Activated CD4-positive, alpha-beta T cell treated with anti-CD3 and anti-CD28 coated beads, Interleukin-2, amount 10 ng/mL, durations not matched to agents 7 days and 5 days (primary cell): Measurements from ENCODE around the gene HOXB6. TPM values are rescaled to one million over a fixed set of nuclear protein-coding genes. Genes with fewer than 3 reads are reported as not detected.
A peak's percentile ranks its signal among the peaks of the same experiment; 100 is the strongest.

Experiments
- CTCF ChIA-PET: fragments of 350-600 bp; sonication (Branson Sonifier 250); formaldehyde crosslinking; loops from one replicate; lab custom pipeline; 2021; ENCODE audit warnings: antibody characterized with exemption; lab: Charles Lee
- POLR2A ChIA-PET: fragments of 350-600 bp; sonication (Branson Sonifier 250); formaldehyde crosslinking; loops from one replicate; lab custom pipeline; 2021; ENCODE audit warnings: antibody characterized with exemption; lab: Charles Lee
- DNase-seq: peaks from one replicate; pipeline ENCODE4 v3.0.0-alpha.2; 2020
- H3K27ac Mint-ChIP-seq: one replicate; pipeline ENCODE4 v1.8.0; 2021; ENCODE audit warnings: mild to moderate bottlenecking, moderate library complexity, mixed read lengths
- H3K27me3 Mint-ChIP-seq: one replicate; pipeline ENCODE4 v1.8.0; 2021; ENCODE audit warnings: mixed read lengths
- H3K36me3 Mint-ChIP-seq: one replicate; pipeline ENCODE4 v1.8.0; 2021; ENCODE audit warnings: low read depth, mixed read lengths
- H3K4me1 Mint-ChIP-seq: one replicate; pipeline ENCODE4 v1.8.0; 2021; ENCODE audit warnings: mixed read lengths
- H3K4me3 Mint-ChIP-seq: one replicate; pipeline ENCODE4 v1.8.0; 2021; ENCODE audit warnings: mild to moderate bottlenecking, moderate library complexity, mixed read lengths
- H3K9me3 Mint-ChIP-seq: one replicate; pipeline ENCODE4 v1.8.0; 2021; ENCODE audit warnings: mixed read lengths
- total RNA-seq, 2 experiments: library from RNA; stranded (reverse); gene quantifications; one replicate each; pipeline ENCODE4 v1.2.3, GENCODE V29; 2021

The HOXB6 gene
- total RNA-seq, 2 experiments from 2014 or later = not detected

DNA sequence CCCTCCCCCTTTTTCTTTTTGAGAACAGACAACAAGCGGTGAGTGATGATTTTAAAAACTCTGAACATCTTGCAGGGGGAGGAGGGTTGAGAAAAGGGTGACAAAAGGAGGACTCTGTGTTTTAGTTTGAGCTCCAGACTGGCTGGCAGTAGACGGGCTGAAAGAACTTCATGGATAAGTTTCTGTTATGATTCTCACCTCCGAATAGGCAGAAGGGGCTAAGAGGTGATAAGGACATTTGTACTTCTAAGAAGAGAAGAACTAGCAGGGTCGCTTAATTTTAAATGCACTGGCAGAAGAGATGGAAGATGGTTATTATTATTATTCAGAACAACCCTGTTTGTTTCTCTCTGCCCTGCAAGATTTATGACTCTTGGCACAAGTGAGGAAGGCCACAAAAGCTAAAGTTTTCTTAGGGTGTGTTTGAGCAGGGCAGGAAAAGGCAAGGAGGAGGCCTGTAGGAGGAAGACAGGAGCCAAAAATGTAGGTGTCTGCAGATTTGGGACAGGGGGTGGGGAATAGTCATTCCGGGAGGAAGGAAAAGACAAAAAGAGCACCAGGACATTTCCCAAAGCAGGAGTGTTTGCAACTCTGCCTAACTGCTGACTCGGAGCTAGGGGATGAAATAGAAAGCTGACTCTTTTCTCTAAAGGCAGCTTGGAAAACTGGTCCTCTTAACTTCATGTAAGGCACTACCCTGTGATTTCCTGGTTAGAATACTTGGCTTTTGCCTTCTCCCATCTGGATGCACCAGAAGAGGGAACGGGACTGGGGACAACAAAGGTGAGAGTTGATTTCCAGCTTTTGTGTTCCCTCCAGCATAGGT lies 48.0 kb downstream of the HOXB6 start:
- POLR2A ChIA-PET = no interaction called here
- no peaks in the 10 kb centered on the region for H3K36me3 Mint-ChIP-seq
- CTCF ChIA-PET = interaction anchor here (0.6 to 1.7 kb wide), 5 partner anchors 8 to 205 kb away, joined by 3 to 5 read pairs (median 3); no protein-coding TSS in a partner anchor
- no peak overlapping the region for H3K4me3 Mint-ChIP-seq
- no peak overlapping the region for H3K27ac Mint-ChIP-seq
- peaks cover 6% of the 10 kb centered on the region for H3K4me1 Mint-ChIP-seq
- peaks cover 53% of the 10 kb centered on the region for H3K27me3 Mint-ChIP-seq
- DNase-seq = no peak
- no peaks in the 10 kb centered on the region for H3K9me3 Mint-ChIP-seq

- Mint-ChIP-seq H3K36me3 (no peaks in the 10 kb centered on the region), H3K9me3 (no peaks in the 10 kb centered on the region), H3K4me1 (peaks cover 3% of the 10 kb centered on the region), H3K4me3 (no peak overlapping the region), H3K27me3 (peaks cover 53% of the 10 kb centered on the region), H3K27ac (no peak overlapping the region)
- ChIA-PET POLR2A (no interaction called here), CTCF (interaction anchor here (0.6 to 1.7 kb wide), 6 partner anchors 27 to 205 kb away, joined by 3 to 5 read pairs (median 4); no protein-coding TSS in a partner anchor)
- no peak for DNase-seq
Observed at GRCh38 chr17:48556229-48556575, 48.6 kb downstream of the HOXB6 start.

DNA sequence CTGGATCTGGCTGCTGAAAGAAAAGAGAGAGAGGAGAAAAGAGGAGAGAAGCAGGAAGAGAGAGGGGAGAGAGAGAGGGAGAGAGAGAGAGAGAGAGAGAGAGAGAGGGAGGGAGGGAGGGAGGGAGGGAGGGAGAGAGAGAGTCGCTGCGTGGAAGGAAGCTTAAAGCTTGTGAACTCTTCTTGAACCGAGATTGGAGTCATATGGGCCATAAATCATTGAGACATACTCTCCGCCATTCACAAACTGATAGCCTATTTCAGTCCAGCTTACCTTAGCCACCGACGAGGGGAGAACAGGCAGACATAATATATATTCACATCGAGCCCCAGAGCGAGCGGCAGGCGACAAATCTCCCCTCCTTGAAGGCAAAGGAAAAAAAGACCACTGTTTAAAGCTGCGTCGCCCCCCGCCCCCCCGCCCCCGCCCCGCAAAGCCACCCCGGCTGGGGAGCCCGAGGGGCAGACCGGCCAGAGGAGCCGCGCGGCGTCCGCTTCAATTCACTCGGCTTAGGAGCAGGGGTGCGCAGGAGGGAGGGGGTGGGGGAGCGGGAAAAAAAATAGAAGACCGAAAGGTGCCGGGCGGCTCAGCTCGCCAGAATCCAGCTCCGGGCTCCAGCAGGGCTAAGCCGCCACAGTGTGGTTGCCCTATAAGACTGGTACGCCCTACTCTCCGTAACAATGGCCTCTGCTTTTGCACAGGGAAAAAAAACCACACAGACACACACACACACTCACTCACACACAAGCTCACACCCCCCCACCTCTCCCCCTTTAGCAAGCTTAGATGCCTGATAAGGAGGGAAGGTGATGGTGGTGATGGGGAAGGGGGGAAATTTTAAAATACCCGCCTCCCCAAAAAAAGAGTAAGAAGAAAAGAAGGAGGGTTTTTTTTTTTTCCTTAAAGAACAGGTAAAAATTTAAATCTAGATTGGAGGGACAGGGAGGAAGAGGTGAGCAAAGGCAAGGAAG lies 49.2 kb downstream of the HOXB6 start:
- POLR2A ChIA-PET = interaction anchor here (0.6 kb wide), 1 partner anchor 11 kb away, joined by 3 read pairs; no protein-coding TSS in a partner anchor
- Mint-ChIP-seq H3K4me1 (peaks cover 3% of the 10 kb centered on the region), H3K27me3 (peaks cover 53% of the 10 kb centered on the region), H3K9me3 (no peaks in the 10 kb centered on the region), H3K27ac (peak overlapping the region; percentile 5), H3K36me3 (no peaks in the 10 kb centered on the region), H3K4me3 (peak overlapping the region; percentile 50)
- CTCF ChIA-PET = interaction anchor here (0.6 to 1.7 kb wide), 5 partner anchors 9 to 204 kb away, joined by 3 to 8 read pairs (median 4); no protein-coding TSS in a partner anchor
- no peak for DNase-seq

- H3K9me3 Mint-ChIP-seq = no peaks in the 10 kb centered on the region
- CTCF ChIA-PET = interaction anchor here (1.1 to 1.7 kb wide), 2 partner anchors 8 to 28 kb away, joined by 5 to 8 read pairs; no protein-coding TSS in a partner anchor
- POLR2A ChIA-PET = interaction anchor here (0.6 kb wide), 1 partner anchor 10 kb away, joined by 3 read pairs; no protein-coding TSS in a partner anchor
Observed at GRCh38 chr17:48554412-48555257, 50.2 kb downstream of the HOXB6 start.

GRCh38 chr17:48553826-48554225 lies 51.0 kb downstream of the HOXB6 start:
- no peaks in the 10 kb centered on the region for H3K36me3 Mint-ChIP-seq
- ChIA-PET CTCF (no interaction called here), POLR2A (no interaction called here)
- H3K9me3 Mint-ChIP-seq = no peaks in the 10 kb centered on the region
- no peak overlapping the region for H3K4me3 Mint-ChIP-seq
- H3K4me1 Mint-ChIP-seq = peaks cover 3% of the 10 kb centered on the region
- DNase-seq = no peak
- H3K27me3 Mint-ChIP-seq = peaks cover 53% of the 10 kb centered on the region
- H3K27ac Mint-ChIP-seq = no peak overlapping the region

More at GRCh38 chr17:48554412-48555257, 50.2 kb downstream of the HOXB6 start:
- DNase-seq = no peak
- Mint-ChIP-seq H3K27me3 (peaks cover 53% of the 10 kb centered on the region), H3K27ac (peak overlapping the region; percentile 5), H3K4me1 (peaks cover 3% of the 10 kb centered on the region), H3K36me3 (no peaks in the 10 kb centered on the region), H3K4me3 (no peak overlapping the region)

- H3K27ac Mint-ChIP-seq = no peak overlapping the region
- no peaks in the 10 kb centered on the region for H3K9me3 Mint-ChIP-seq
- POLR2A ChIA-PET = no interaction called here
- CTCF ChIA-PET = interaction anchor here (0.6 kb wide), 1 partner anchor 68 kb away, joined by 3 read pairs; no protein-coding TSS in a partner anchor
- peaks cover 49% of the 10 kb centered on the region for H3K27me3 Mint-ChIP-seq
- H3K36me3 Mint-ChIP-seq = no peaks in the 10 kb centered on the region
- H3K4me1 Mint-ChIP-seq = peaks cover 8% of the 10 kb centered on the region
- no peak for DNase-seq
- H3K4me3 Mint-ChIP-seq = no peak overlapping the region
Observed at GRCh38 chr17:48553190-48553547, 51.6 kb downstream of the HOXB6 start.

DNA sequence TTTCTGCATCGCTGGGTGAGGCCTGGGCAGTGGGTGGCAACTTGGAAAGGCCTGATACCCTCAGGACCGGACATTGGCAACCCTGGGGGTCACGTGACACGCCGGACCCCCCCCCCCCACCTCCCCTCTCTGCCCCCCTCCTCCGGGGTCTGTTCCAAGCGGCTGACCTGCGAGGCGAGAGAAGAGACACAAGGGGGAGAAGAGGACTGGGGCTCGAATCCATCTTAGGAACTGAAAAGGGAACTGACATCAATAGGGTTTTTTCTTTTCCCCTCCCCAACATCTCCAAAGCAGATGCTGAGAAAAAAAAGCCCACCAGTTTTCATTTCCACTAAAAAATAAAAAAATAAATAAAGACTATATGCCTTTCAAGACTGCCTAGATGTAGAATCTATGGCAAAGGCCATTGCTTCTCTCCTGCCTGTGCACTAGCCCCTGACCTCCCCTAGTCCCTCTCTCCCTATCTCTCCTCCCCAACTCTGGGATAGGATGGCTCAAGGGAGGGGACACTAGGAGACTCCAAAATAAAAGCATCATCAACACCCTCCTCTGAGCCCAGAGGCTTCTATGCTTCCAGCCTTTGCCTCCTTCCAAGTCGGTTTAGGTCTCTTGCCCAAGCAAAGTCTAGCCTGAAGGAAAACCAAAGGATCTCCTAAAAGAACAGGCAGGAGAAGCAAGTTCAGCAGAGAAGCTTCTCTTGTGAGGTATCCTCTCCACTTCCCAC lies 52.2 kb downstream of the HOXB6 start:
- CTCF ChIA-PET = interaction anchor here (0.6 kb wide), 1 partner anchor 68 kb away, joined by 3 read pairs; no protein-coding TSS in a partner anchor
- POLR2A ChIA-PET = no interaction called here
- no peak overlapping the region for H3K27ac Mint-ChIP-seq
- DNase-seq = no peak
- H3K9me3 Mint-ChIP-seq = no peaks in the 10 kb centered on the region
- peaks cover 14% of the 10 kb centered on the region for H3K4me1 Mint-ChIP-seq
- H3K4me3 Mint-ChIP-seq = no peak overlapping the region
- H3K36me3 Mint-ChIP-seq = no peaks in the 10 kb centered on the region
- H3K27me3 Mint-ChIP-seq = peaks cover 47% of the 10 kb centered on the region

DNA sequence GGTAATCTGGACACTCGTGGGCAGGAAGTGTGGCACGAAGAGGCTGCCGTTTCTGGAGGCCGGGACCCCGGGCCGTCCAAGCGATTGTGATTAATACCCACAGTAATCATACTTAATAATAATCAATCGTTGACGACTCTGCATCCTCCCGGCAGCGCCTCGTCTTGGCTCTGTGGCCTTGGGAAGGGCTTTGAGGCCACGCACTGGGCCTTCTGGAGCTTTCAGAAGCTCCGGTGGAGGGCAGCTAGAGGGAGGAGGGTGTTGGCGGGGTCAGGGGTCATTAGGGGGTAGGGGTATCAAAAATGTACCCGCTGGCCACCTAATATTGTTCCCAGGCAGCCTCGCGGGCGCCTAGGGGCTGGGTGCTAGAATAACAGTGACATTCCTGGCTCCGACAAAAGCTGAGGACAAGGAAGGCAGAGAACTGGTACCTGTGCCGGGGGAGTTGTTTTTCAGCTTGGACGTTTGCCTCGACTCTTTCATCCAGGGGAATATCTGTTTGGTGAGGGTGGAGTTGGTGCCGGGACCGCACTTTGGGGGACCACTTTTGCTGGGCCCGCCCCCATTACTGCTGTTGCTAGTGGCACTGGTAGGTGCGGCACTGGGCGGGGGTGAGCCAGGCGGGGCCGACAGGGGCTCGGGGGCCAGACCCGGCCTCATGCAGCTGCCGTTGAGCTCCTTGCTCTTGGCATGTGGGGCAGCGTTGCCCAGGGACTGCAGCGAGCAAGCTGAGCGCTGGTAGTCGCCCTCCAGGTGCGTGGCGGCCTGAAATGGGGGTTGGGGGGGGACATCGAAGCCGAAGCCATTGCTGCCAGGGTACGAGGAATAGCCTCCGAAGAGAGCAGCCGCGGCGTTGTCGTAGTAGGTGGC lies 53.0 kb downstream of the HOXB6 start:
- Mint-ChIP-seq H3K36me3 (no peaks in the 10 kb centered on the region), H3K4me1 (peaks cover 19% of the 10 kb centered on the region)

GRCh38 chr17:48551214-48551555 lies 53.6 kb downstream of the HOXB6 start:
- Mint-ChIP-seq H3K36me3 (no peaks in the 10 kb centered on the region), H3K4me1 (peaks cover 22% of the 10 kb centered on the region), H3K4me3 (no peak overlapping the region), H3K27me3 (peaks cover 47% of the 10 kb centered on the region), H3K9me3 (no peaks in the 10 kb centered on the region), H3K27ac (no peak overlapping the region)
- CTCF ChIA-PET = no interaction called here
- DNase-seq = no peak
- POLR2A ChIA-PET = no interaction called here

More for the DNA sequence above, 53.0 kb downstream of the HOXB6 start:
- DNase-seq = no peak
- no peak overlapping the region for H3K4me3 Mint-ChIP-seq
- CTCF ChIA-PET = no interaction called here
- H3K9me3 Mint-ChIP-seq = no peaks in the 10 kb centered on the region
- peaks cover 47% of the 10 kb centered on the region for H3K27me3 Mint-ChIP-seq
- H3K27ac Mint-ChIP-seq = no peak overlapping the region
- POLR2A ChIA-PET = no interaction called here

DNA sequence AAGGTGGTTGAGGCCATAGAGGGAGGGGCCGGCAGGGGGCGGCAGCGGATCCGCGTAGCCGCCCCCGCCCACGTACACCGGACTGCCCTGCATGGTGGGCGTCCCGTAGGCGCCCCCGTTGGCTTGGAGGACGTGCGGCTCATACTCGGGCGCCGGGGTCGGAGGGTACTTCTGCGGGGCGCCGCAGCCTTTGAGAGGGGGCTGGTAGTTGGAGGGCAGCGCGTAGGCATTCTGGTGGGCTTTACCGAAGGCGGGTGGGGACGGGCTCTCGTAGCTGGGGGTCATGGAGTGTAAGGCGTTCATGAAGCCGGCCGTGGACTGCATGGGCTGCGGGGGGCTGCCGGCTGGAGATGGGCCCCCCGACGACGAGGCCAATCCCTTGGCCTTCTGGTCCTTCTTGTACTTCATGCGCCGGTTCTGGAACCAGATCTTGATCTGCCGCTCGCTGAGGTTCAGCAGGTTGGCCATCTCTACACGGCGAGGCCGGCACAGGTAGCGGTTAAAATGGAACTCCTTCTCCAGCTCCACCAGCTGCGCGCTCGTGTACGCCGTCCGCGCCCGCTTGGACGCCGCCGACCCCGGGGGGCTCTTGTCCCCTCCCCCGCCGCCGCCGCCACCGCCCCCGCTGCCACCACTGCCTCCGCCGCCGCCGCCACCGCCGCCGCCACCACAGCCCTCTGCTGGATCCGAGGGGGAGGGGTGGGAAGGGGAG lies 54.1 kb downstream of the HOXB6 start:
- no peak overlapping the region for H3K4me3 Mint-ChIP-seq
- H3K4me1 Mint-ChIP-seq = peaks cover 24% of the 10 kb centered on the region
- CTCF ChIA-PET = interaction anchor here (0.6 kb wide), 1 partner anchor 143 kb away, joined by 3 read pairs; no protein-coding TSS in a partner anchor
- H3K27ac Mint-ChIP-seq = no peak overlapping the region
- H3K9me3 Mint-ChIP-seq = no peaks in the 10 kb centered on the region
- no peak for DNase-seq
- POLR2A ChIA-PET = no interaction called here
- H3K36me3 Mint-ChIP-seq = no peaks in the 10 kb centered on the region
- peaks cover 46% of the 10 kb centered on the region for H3K27me3 Mint-ChIP-seq
